B cell (primary cell): ENCODE results near the gene CEACAM16. TPM values are rescaled to one million over a fixed set of nuclear protein-coding genes. Genes with fewer than 3 reads are reported as not detected.

Experiments used
- ATAC-seq: fragments of 200-7000 bp; cut with Tn5 transposase; one replicate; pipeline ENCODE4 v1.10.0; 2021; ENCODE audit warnings: low read depth, mild to moderate bottlenecking, moderate number of reproducible peaks, moderate library complexity
- CTCF ChIA-PET: fragments of 350-600 bp; sonication (Branson Sonifier 250); formaldehyde crosslinking; loops from one replicate; lab custom pipeline; 2021; ENCODE audit warnings: antibody characterized with exemption, inconsistent platforms; lab: Charles Lee
- POLR2A ChIA-PET: fragments of 350-600 bp; sonication (Branson Sonifier 250); formaldehyde crosslinking; loops from one replicate; lab custom pipeline; 2021; ENCODE audit warnings: antibody characterized with exemption; lab: Charles Lee
- DNase-seq: peaks from one replicate; pipeline ENCODE4 v3.0.0; 2013
- H2AFZ ChIP-seq: 2 replicates; pipeline ENCODE4 v1.6.1; 2012; ENCODE audit warnings: mild to moderate bottlenecking, low read depth, low read length; ENCODE audit not compliant: insufficient read depth, poor library complexity, severe bottlenecking
- H3K27ac ChIP-seq, 2 donors: 1 replicate in 1 of 2; 2 replicates in 1 of 2; pipeline ENCODE4 v1.5.1; 2012 to 2013; ENCODE audit warnings: low read length in 2 of 2, mild to moderate bottlenecking in 2 of 2, moderate library complexity in 1 of 2
- H3K27me3 ChIP-seq, 4 experiments: fragments of 200-600 bp in 1 of 4; sonication (generic) in 1 of 4; replicated peaks in 1 of 4; 1 replicate in 2 of 4; 2 replicates in 2 of 4; pipeline versions ENCODE4 v1.6.1 to v1.7.0; 2013 to 2016; ENCODE audit warnings: low read length in 3 of 4, mild to moderate bottlenecking in 2 of 4, mixed read lengths in 1 of 4, moderate library complexity in 1 of 4; ENCODE audit not compliant: insufficient read depth in 4 of 4, control insufficient read depth in 3 of 4; ENCODE audit errors: control extremely low read depth in 1 of 4
- H3K36me3 ChIP-seq, 2 experiments: replicated peaks in 1 of 2; 1 replicate in 1 of 2; 2 replicates in 1 of 2; pipeline versions ENCODE4 v1.6.1 to v1.7.1; 2013; ENCODE audit warnings: low read length in 1 of 2; ENCODE audit not compliant: insufficient read depth in 2 of 2, control insufficient read depth in 1 of 2; ENCODE audit errors: control extremely low read depth in 1 of 2, extremely low read depth in 1 of 2
- H3K4me1 ChIP-seq, 2 donors: fragments of 200-600 bp in 1 of 2; sonication (generic) in 1 of 2; 1 replicate in 1 of 2; 2 replicates in 1 of 2; pipeline versions ENCODE4 v1.5.1 to v1.6.1; 2013 to 2017; ENCODE audit warnings: low read length in 2 of 2; ENCODE audit not compliant: control insufficient read depth in 2 of 2, insufficient read depth in 2 of 2
- H3K4me2 ChIP-seq: replicated peaks from 2 replicates; pipeline ENCODE3; 2012; ENCODE audit warnings: mild to moderate bottlenecking, low read depth, low read length; ENCODE audit not compliant: poor library complexity, severe bottlenecking
- H3K4me3 ChIP-seq, 5 experiments: fragments of 200-600 bp in 1 of 5; sonication (generic) in 1 of 5; 1 replicate in 3 of 5; 2 replicates in 2 of 5; pipeline versions ENCODE4 v1.5.1 to v1.7.0; 2011 to 2016; ENCODE audit warnings: low read length in 4 of 5, mild to moderate bottlenecking in 4 of 5, low read depth in 2 of 5, control low read depth in 1 of 5, moderate library complexity in 1 of 5; ENCODE audit not compliant: insufficient read depth in 1 of 5; ENCODE audit errors: control extremely low read depth in 1 of 5, extremely low read depth in 1 of 5
- H3K79me2 ChIP-seq: fragments of 200-600 bp; sonication (generic); one replicate; pipeline ENCODE4 v1.6.0; 2016; ENCODE audit warnings: low read length; ENCODE audit not compliant: control insufficient read depth, insufficient read depth
- H3K9ac ChIP-seq: fragments of 200-600 bp; sonication (generic); 2 replicates; pipeline ENCODE4 v1.6.1; 2017; ENCODE audit warnings: mild to moderate bottlenecking, low read length, moderate library complexity
- H3K9me3 ChIP-seq, 3 donors: one replicate each; pipeline versions ENCODE4 v1.6.1 to v1.7.1; 2013; ENCODE audit warnings: low read length in 2 of 3; ENCODE audit not compliant: control insufficient read depth in 2 of 3, insufficient read depth in 1 of 3; ENCODE audit errors: control extremely low read depth in 1 of 3
- H4K20me1 ChIP-seq: 2 replicates; pipeline ENCODE4 v1.6.0; 2012; ENCODE audit warnings: mild to moderate bottlenecking, low read length; ENCODE audit not compliant: insufficient read depth, control insufficient read depth, poor library complexity, severe bottlenecking
- H3K27ac Mint-ChIP-seq: one replicate; pipeline ENCODE4 v1.8.0; 2021; ENCODE audit warnings: mixed read lengths
- H3K27me3 Mint-ChIP-seq: one replicate; pipeline ENCODE4 v1.8.0; 2021; ENCODE audit warnings: mixed read lengths
- H3K4me1 Mint-ChIP-seq: one replicate; pipeline ENCODE4 v1.8.0; 2021; ENCODE audit warnings: mixed read lengths
- H3K4me3 Mint-ChIP-seq: one replicate; pipeline ENCODE4 v1.8.0; 2021; ENCODE audit warnings: mixed read lengths
- H3K9me3 Mint-ChIP-seq: one replicate; pipeline ENCODE4 v1.8.0; 2022; ENCODE audit warnings: mixed read lengths; ENCODE audit not compliant: insufficient read depth
- EZH2 ChIP-seq: IDR thresholded peaks from 2 replicates; pipeline ENCODE4 v1.6.1; 2012; ENCODE audit warnings: borderline replicate concordance, low read depth, mild to moderate bottlenecking, moderate library complexity, low read length; ENCODE audit not compliant: insufficient read depth, poor library complexity, severe bottlenecking
- WGBS: methylation state at CpG from one replicate; pipeline ENCODE4 v1.1.5; 2013; ENCODE audit warnings: missing lambda C conversion rate; ENCODE audit not compliant: insufficient coverage; 5-methylcytosine and 5-hydroxymethylcytosine counted together
- intact Hi-C: fragments of 100-400 bp; cut with micrococcal nuclease; formaldehyde crosslinking; loops from one replicate; pipeline ENCODE4 v1.10.0; 2022
- polyA plus RNA-seq: library from polyadenylated mRNA; depleted of rRNA; stranded (reverse); fragments of >200 nt; gene quantifications from 2 replicates; pipeline ENCODE4 v1.2.3, GENCODE V29; 2012
- total RNA-seq, 2 donors: library from RNA; stranded (reverse); fragments of 120-200 nt in 1 of 2; gene quantifications; 1 replicate in 1 of 2; 2 replicates in 1 of 2; pipeline versions ENCODE4 v1.2.3 to v1.2.4, GENCODE V29; 2013 to 2022
- TF ChIP-seq, protein P1 (sequence below): fragments of 200-600 bp; IDR thresholded peaks from one replicate; pipeline ENCODE4 v1.8.0; 2022; ENCODE audit warnings: antibody characterized with exemption, mild to moderate bottlenecking

CEACAM16 gene
- total and polyA plus RNA-seq, 2 donors (not counting 1 experiment from before 2014, with no cell fraction given): not detected

DNA sequence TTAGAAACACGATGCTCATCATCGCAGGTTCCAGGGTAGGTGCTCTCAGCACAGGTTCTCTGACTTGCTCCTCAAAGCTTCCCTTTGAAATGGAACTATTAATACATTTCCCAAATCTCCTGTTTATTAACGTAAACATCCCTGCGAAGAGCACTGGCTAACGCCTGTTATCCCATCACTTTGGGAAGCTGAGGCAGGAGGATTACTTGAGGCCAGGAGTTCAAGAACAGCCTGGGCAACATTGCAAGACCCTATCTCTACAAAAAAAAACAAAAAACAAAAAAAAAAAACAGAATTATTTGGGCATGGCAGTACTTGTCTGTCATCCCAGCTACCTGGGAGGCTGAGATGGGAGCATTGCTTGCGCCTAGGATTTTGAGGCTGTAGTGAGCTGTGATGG is 18.7 kb downstream of the CEACAM16 start:
- 100% methylated on average over 1 of the region's 6 CpGs for WGBS
- H3K27ac Mint-ChIP-seq: no peak overlapping the region
- intact Hi-C loops: no loop called here
- ChIA-PET POLR2A (interaction anchor here (0.7 kb wide), 1 partner anchor 36 kb away, joined by 4 read pairs; no protein-coding TSS in a partner anchor), CTCF (interaction anchor here (0.7 to 1.6 kb wide), 4 partner anchors 28 to 81 kb away, joined by 3 read pairs; no protein-coding TSS in a partner anchor)
- H3K36me3 ChIP-seq: no peaks in the 10 kb centered on the region
- H3K9me3 Mint-ChIP-seq: peaks cover 5% of the 10 kb centered on the region
- no peak overlapping the region for H3K4me3 Mint-ChIP-seq
- H3K4me3 ChIP-seq: no peak overlapping the region
- no peaks in the 10 kb centered on the region for H4K20me1 ChIP-seq
- no peaks in the 10 kb centered on the region for H3K79me2 ChIP-seq
- no peak overlapping the region for H2AFZ ChIP-seq
- peaks cover 8 to 9% of the 10 kb centered on the region in 2 donors for H3K4me1 ChIP-seq
- no peak overlapping the region for H3K4me2 ChIP-seq
- TF ChIP-seq EZH2: no peak
- TF ChIP-seq, protein P1, sequence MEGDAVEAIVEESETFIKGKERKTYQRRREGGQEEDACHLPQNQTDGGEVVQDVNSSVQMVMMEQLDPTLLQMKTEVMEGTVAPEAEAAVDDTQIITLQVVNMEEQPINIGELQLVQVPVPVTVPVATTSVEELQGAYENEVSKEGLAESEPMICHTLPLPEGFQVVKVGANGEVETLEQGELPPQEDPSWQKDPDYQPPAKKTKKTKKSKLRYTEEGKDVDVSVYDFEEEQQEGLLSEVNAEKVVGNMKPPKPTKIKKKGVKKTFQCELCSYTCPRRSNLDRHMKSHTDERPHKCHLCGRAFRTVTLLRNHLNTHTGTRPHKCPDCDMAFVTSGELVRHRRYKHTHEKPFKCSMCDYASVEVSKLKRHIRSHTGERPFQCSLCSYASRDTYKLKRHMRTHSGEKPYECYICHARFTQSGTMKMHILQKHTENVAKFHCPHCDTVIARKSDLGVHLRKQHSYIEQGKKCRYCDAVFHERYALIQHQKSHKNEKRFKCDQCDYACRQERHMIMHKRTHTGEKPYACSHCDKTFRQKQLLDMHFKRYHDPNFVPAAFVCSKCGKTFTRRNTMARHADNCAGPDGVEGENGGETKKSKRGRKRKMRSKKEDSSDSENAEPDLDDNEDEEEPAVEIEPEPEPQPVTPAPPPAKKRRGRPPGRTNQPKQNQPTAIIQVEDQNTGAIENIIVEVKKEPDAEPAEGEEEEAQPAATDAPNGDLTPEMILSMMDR: no peak
- DNase-seq (no peak), ATAC-seq (no peak)
- H3K27me3 ChIP-seq: no peaks in the 10 kb centered on the region
- H3K27ac ChIP-seq: no peak overlapping the region
- no peak overlapping the region for H3K9ac ChIP-seq
- H3K9me3 ChIP-seq: peaks cover 0 to 16% (median 11%) of the 10 kb centered on the region in 3 donors
- peaks cover 9% of the 10 kb centered on the region for H3K4me1 Mint-ChIP-seq
- no peaks in the 10 kb centered on the region for H3K27me3 Mint-ChIP-seq

DNA sequence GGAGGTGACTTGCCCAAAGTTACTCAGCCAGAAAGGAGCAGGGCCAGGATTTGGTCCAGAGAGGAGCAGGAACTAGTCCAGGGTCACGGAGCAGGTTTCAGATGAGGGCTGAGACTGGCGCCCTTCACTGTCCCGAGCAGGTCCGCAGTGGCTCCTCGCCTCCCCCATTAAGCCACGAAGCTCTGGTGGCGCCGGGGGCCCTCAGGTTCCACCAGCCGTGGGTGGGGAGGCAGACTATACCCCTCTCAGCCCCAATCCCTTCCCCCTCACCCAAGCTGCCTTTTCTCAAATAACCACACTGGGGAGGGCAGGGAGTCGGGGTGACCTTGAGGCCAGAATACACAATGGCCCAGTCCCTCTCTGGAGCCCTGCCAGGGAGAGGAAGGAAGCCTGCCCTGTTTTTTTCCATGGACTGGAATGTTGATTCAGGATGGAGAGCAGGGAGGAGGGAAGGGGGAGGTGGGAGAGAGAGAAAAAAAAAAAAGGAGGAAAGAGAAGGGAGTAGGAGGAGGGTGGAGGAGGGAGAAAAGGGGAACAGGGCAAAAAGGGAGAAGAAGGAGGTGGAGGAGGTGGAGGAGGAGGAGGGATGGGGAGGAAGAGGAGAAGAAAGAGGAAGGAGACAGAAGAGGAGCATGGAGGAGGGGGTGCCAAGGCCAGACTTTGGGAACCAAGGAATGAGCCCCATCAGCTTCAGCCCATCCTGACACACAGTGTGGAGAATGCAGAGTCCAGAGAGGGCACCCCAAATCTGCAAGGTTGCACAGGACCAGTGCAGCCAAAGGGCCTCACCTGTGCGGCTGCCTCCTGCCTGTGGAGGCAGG is 19.7 kb downstream of the CEACAM16 start:
- Histone ChIP-seq H3K9ac (no peak overlapping the region), H3K27me3 (no peaks in the 10 kb centered on the region), H3K4me3 (no peak overlapping the region), H3K79me2 (no peaks in the 10 kb centered on the region), H3K4me2 (no peak overlapping the region), H2AFZ (no peak overlapping the region), H3K9me3 (peaks cover 0 to 16% (median 11%) of the 10 kb centered on the region in 3 donors), H4K20me1 (no peaks in the 10 kb centered on the region), H3K27ac (no peak overlapping the region), H3K4me1 (peaks cover 12 to 16% of the 10 kb centered on the region in 2 donors), H3K36me3 (no peaks in the 10 kb centered on the region)
- Mint-ChIP-seq H3K4me1 (peaks cover 16% of the 10 kb centered on the region), H3K27ac (no peak overlapping the region), H3K9me3 (peaks cover 5% of the 10 kb centered on the region), H3K4me3 (no peak overlapping the region), H3K27me3 (no peaks in the 10 kb centered on the region)
- ATAC-seq (no peak), DNase-seq (no peak)
- intact Hi-C loops: no loop called here
- TF ChIP-seq, protein P1: no peak
- no peak for TF ChIP-seq EZH2
- ChIA-PET CTCF (interaction anchor here (0.9 to 11.7 kb wide), 4 partner anchors 29 to 80 kb away, joined by 3 to 591 read pairs (median 3); partner anchors contain the start of gene CBLC), POLR2A (no interaction called here)
- WGBS: 76% methylated on average over 9 of the region's 11 CpGs
